GM21381 (cell line): Measurements from ENCODE around the gene NT5C1A.

Experiments used
- ATAC-seq: cut with Tn5 transposase; IDR thresholded peaks from one replicate; pipeline ENCODE4 v1.9.1; 2021; ENCODE audit warnings: mild to moderate bottlenecking, moderate library complexity; ENCODE audit not compliant: unreplicated experiment

The NT5C1A gene

DNA sequence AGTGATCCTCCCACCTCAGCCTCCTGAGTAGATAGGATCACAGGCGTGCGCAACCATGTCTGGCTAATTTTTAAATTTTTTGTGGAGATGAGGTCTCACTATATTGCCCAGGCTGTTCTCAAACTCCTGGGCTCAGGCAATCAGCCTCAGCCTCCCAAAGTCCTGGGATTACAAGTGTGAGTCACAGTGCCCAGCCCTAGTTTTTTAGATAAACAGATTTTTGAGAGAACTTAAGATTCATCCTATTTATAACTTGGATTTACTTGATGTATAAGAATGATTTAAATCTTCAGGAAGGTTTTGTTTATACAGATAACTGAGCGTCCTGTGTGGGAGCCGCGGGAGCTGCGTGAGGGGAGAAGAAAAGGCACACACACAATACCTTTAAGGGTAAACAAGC, 58.7 kb downstream of the NT5C1A start:
- ATAC-seq: no peak

DNA sequence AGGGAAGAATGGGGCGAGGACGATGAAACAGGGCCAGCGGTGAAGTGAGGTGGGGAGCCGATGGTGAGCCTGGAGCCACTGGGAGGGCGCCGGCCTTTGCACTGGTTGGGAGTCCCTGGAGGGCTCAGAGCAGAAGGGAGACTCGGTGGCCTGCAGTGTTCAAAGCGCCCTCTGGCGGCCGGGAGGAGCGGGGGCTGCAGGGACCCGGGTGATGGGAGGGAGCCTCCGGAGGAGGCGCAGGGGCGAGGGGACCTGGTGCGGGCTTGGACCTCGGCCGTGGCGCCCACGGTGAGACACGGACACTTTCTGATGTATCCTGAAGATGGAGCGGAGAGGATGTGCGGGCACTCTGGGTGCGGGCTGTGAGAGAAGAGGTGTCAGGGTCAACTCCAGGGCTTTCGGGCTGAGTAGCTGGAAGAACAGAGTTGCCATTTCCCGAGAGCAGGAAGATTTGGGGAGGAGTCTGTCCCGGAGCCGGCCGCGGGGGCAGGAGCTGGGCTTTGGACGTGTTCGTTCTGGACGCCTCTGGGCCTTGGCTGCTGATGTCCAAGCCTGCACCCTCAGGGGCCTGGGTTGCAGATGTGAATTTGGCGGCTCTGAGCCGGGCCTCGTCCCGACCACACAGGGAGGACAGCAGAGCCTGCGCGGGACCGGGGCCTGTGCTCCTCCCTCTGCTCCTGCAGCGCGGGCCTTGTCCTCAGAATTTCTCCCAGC, 62.1 kb downstream of the NT5C1A start:
- ATAC-seq: no peak
